IPS-NIHi7 (cell line): ENCODE measurements around the gene CTF1.
A peak's percentile ranks its signal among the peaks of the same experiment; 100 is the strongest.
"Not testable (repeated sequence)": the region's sequence is repeated elsewhere in the genome, so short reads cannot be mapped to it uniquely, and the experiment has no call there.

Source experiments
- DNase-seq: peaks from one replicate; pipeline ENCODE4 v3.0.0; 2012; ENCODE audit warnings: mixed read lengths; ENCODE audit errors: extremely low spot score

Gene CTF1

DNA sequence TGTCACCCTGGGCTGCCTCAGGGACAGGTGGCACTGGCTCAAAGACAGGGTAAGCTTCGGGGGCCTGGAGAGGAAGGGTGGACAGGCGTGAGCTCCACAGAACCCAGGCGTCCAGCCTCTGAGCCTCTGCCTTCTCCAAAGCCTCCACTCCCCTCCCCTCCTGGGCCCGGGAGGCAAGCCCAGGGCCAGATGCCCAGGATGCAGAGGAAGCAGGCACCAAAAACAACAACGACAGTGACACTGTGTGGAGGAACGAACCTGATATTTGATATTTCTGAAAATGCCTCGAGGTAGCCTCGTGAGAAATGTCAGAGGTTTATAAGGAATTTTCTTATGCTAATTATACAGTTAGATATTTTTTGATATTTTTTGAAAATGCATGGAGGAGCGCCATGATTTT, 8.5 kb upstream of the CTF1 start:
- no peak for DNase-seq

DNA sequence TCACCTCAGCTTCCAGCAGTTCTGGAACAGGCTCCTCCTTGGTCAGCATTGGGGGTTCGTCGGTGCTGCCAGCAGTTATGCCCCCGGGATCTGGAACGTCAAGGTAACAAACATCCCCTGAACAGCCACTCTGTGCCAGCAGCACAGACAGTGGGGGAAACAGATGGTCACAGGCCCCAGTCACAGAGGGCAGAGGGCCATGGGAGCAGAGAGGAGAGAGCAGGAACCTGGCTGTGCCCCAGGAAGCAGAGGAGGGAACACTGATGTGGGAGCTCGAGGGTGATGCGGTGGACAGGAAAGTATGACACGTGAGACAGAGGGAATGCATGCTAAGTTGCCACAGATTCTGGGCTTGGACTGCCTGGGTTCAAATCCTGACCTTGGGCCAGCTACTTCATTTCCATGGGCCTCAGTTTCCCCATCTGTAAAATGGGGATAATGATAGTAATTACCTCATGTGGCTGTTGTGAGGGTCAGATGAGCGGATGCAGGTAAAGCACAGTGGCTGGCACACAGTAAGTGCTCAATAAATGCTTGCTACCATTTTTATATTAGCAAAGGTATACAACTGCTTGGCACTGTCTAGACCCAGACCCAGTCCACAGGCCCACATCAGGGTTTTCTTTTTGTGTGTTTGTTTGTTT, 7.4 kb upstream of the CTF1 start:
- no peak for DNase-seq

DNA sequence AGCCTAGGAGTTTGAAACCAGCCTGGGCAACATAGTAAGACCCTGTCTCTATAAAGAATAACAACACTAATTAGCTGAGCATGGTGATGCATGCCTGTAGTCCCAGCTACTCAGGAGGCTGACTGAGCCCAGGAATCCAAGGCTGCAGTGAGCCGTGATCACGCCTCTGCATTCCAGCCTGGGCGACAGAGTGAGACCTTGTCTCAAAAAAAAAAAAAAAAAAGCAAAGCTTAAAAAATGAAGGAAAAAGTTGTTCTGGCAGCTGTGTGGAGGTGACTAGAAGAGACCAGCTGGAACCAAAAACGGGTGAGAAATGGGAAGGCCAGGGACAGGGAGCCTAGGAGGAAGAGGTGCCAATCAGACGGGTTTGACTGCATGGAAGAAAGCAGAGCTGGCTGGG, 6.7 kb upstream of the CTF1 start:
- DNase-seq: no peak

DNA sequence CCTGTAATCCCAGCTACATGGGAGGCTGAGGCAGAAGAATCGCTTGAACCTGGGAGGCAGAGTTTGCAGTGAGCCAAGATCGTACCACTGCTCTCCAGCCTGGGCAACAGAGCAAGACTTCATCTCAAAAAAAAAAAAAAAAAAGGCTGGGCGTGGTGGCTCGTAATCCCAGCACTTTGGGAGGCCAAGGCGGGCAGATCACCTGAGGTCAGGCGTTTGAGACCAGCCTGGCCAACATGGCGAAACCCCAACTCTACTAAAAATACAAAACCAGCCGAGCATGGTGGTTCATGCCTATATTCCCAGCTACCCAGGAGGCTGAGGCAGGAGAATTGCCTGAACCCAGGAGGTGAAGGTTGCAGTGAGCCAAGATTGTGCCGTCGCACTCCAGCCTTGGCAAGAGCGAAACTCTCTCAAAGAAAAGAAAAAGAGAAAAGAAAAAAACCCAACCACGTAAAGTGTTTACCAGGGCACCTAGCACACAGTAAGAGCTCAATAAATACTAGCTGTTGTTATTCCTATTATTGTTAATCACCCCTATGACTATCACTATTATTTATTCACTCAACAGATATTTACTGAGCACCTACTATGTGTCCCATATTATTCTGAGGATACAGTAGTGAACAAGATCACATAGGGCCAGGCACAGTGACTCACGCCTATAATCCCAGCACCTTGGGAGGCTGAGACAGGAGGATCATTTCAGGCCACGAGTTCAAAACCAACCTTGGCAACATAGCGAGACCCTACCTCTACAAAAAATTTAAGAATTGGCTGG, 5.2 kb upstream of the CTF1 start:
- not testable (repeated sequence) for DNase-seq

DNA sequence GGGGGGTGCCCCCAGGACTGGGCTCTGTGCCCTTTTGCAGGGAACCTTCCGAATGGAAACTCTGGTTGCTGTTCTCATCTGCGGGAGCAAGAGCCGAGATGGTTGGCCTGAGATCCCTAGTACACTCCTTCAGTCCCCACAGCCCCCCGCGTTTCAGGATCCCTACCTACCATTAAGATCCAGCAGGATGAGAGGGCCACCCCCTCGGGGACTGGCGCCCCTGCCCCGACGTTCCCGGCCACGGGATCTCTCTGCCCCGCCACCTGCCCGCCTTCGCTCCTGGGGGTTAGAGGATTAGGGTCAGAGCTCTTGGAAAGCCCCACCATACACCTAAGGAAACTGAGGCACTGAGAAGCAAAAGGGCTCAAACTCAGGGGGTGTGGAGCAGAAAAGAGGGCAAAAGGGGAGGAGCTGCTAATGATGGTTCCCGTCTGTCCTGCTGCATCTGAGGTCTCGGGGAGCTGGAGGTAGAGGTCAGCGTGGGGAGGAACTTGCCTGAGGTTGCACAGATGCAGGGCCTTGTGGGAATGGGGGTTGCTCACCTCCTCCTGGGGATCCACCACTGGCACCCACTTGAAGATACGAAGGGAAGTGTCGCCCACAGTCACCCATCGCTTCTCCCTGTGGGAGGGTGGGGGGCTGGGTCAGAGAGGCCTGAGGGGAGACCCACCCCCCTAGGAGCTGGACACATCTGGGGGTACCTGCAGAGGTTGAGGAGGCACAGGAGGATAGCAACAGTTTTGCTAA, 3.6 kb upstream of the CTF1 start:
- no peak for DNase-seq

DNA sequence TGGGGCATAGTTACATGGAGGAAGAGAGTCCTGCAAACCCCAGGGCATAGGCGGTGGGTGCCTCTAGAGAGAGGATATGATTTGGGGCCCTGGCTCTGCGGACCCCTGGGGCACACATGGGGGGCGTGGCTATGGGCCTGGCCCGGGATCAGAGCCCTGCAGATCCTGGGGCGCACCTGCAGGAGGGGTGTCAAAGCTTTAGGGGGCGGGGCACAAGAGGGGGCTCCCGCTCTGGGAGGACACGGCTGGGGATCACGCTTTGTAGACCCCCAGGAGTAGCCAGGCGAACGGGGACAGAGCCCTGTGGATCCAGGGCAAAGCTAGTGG, 3.0 kb upstream of the CTF1 start:
- DNase-seq: no peak

DNA sequence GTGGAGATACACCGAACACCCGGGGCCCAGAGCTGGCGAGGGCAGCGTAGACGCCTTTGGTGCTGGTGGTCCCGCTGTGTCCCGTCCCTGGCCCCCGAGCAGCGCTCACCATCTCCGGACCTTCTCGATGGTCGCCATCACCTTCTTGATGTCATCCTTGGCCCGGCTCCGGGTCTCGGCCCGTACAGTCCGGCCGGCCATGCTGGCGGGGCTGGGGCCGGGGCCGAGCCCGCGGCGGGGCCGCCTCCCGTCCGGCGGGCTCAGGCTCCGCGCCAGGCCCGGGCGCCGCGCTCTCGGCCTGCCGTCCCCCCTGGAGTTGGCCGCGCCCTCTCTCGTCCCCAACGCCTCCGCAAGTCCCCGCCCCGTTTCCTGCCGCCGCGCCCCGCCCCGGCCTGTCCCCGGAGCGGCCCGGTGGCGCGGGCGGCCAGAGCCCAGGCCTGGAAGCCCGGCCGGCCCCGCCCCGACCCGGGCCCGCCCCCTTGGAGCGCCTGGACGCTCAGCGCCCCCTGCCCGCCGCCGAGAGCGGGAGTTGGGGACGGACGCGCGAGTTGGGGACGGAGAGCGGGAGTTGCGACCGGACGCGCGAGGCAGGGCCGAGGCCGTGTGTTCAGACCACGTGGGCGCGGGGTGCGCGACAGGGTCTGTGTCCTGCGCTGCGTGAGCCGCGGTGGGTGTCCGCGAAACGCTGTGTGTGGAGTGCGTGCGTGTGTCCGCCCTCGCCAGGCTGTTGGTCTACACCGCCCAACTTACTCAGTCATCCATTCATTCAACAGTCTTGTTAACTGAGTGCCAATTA, 2.5 kb upstream of the CTF1 start, which contains the start of gene BCL7C:
BCL7C (minus strand) TSS at position 334 of the 796 bp plus-strand sequence; CDS start at position 201, 133 bp downstream.
- peak; percentile 90 for DNase-seq

DNA sequence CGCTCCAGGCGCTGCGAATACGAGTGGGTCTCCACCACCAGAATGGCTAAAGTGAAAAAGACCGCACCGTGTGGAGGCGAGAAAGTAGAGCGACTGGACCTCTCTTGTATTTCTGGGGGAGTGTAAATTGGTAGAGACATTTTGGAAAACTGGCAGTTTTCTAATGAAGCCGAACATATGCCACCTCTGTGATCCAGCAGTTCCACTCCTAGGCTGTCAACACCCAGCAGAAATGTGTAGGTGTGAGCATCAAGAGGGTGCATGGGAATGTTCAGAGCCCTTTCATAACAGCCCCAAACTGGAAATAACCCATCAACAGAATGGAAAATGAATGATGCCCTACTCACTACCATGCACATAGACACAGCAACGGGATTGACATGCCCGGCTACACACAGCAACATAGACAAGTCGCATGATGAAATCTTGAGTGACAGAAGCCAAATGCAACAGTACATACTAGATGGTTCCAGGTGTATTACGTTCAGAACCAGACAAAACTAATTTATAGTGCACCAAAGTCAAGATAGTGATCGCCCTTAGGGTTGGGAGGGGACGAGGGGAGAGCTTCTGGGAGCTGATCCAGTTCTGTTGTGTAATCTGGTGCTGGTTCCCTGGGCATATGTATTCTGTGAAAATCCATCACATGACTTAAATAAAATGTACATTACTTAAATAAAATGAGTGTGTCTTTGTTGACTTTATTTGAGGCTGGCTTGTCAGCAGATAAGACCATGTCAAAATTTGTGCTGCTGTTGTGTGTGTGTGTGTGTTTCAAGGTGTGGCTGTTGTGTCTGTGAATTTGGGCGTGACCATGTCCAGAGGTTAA, 1.7 kb upstream of the CTF1 start:
- DNase-seq: no peak

DNA sequence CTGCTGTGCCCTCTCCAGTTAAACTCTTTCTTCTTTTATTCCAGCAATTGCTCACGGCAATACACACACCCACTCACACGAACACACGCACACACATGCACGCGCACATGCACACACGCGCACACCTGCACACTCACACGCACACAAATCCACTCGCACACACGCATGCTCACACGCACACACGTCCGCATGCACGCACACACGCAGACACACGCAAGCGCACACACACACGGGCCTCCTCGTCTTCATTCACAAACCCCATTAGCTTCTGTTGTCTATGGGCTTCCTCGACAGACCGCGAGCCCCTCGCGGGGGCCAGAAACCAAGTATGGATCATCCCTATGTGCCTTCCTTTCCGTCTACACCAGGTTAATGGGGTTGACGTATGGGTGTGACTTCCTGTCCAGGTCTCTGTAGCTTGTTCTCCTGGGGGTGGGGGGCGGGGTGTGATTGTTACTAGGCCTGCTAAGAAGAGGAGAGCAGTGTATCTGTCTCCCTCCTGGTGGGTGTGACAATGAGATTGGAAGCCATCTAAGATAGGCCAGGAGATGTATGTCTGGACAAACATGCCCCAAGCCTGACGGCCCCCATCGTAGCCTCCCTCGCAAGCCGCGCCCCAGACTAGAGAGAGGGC, 670 bp upstream of the CTF1 start:
- DNase-seq: no peak

DNA sequence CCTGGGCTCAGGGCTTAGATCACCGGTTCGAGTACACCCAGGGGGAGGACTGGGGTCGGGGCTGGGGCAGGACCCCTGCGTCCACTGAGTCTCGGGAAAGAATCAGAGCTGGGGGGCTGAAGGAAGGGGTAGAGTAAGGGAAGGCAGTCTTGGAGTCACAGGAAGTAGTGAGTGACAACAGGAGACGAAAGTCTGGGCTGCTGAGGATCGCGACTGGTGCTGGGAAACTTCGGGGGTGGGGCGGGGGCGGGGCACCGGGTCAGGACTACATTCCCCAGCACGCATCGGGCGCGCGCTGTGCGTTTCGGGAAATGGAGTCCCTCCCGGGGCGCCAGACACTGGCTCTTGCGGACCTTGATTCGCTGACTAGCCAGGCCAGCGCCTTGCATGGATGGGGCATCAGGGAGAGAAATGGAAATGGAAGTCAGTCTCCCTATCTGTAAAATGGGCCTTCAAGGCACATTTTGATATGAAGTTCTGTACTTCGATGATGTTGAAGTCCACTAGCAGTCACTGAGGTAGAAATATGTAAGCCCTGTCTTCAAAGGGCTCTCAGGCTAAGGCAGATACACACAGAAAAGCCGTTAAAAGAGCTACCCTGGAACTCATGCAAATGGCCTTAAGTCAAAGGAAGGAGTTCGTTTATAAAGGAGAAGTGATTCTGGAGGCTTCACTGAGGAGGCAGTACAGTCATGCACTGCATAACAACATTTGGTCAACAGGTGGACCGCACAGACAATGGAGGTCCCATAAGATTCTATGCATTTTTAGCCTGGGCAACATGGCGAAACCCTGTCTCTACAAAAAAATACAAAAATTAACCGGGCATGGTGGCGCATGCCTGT, 697 bp downstream of the CTF1 start:
- DNase-seq: peak; percentile 86

DNA sequence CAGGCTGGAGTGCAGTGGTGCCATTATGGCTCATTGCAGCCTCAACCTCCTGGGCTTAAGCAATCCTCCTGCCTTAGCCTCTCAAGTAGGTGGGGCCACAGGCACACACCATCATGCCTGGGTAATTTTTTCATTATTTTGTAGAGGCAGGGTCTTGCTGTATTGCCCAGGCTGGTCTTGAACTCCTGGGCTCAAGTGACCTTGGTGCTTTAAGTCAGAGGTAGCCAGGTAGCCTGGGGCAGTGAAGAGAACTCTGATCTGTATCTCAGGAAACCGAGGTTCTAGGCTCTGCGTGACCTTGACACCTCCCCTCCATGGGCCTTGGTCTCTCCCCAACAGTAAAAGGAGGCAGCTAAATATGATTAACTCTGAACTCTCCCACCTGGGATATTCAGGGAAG, 3.4 kb downstream of the CTF1 start:
- no peak for DNase-seq

DNA sequence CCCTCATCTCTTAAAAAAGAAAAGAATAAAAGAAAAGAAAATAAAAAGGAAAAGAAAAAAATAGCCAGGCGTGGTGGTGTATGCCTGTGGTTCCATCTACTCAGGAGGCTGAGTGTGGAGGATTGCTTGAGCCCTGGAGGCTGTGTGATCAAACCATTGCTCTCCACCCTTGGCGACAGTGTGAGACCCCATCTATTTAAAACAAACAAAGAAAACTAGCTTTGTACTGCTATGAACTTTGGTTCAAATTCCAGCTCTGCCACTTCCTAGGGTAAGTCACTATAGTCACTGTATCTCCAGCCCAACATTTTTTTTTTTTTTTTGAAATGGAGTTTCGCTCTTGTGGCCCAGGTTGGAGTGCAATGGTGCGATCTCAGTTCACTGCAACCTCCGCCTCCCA, 4.2 kb downstream of the CTF1 start:
- DNase-seq: no peak

DNA sequence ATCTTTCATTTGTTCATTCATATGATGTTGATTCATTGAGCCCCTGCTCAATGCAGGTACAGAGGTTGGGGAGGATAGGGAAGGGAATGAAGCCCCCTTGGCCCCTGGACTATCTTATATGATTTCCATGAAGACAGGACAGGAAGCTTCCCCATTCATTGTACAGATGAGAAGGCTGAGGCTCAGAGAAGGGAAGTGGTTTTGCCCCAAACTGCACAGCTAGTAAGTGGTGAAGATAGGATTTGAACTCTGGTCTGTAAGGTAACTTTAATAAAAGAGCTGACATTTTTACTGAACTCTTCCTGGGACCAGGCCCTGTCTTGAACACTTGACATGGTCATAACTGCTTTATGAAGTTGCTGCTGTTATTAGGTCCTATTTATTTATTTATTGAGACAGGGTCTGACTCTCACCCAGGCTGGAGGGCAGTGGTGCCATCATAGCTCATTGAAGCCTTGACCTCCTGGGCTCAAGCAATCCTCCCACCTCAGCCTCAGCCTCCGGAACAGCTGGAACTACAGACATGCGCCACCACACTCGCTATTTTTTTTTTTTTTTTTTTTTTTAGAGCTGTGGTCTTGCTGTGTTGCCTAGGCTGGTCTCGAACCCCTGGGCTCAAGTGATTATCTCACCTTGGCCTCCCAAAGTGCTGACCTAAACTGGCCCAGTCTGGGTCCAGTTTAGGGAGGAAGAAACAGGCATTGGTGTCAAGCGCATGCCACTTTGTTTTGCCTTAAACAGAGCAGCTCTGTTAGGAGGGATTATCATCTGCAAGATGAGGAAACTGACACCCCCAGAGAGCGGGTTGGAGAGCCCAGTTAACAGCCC, 5.0 kb downstream of the CTF1 start:
- DNase-seq: no peak

DNA sequence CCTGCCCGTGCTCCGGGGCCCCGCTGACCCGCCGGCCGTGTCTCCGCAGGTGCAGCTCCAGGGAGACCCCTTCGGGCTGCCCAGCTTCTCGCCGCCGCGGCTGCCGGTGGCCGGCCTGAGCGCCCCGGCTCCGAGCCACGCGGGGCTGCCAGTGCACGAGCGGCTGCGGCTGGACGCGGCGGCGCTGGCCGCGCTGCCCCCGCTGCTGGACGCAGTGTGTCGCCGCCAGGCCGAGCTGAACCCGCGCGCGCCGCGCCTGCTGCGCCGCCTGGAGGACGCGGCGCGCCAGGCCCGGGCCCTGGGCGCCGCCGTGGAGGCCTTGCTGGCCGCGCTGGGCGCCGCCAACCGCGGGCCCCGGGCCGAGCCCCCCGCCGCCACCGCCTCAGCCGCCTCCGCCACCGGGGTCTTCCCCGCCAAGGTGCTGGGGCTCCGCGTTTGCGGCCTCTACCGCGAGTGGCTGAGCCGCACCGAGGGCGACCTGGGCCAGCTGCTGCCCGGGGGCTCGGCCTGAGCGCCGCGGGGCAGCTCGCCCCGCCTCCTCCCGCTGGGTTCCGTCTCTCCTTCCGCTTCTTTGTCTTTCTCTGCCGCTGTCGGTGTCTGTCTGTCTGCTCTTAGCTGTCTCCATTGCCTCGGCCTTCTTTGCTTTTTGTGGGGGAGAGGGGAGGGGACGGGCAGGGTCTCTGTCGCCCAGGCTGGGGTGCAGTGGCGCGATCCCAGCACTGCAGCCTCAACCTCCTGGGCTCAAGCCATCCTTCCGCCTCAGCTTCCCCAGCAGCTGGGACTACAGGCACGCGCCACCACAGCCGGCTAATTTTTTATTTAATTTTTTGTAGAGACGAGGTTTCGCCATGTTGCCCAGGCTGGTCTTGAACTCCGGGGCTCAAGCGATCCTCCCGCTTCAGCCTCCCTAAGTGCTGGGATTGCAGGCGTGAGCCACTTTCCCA, 5.9 kb downstream of the CTF1 start:
- DNase-seq: peak; percentile 83

DNA sequence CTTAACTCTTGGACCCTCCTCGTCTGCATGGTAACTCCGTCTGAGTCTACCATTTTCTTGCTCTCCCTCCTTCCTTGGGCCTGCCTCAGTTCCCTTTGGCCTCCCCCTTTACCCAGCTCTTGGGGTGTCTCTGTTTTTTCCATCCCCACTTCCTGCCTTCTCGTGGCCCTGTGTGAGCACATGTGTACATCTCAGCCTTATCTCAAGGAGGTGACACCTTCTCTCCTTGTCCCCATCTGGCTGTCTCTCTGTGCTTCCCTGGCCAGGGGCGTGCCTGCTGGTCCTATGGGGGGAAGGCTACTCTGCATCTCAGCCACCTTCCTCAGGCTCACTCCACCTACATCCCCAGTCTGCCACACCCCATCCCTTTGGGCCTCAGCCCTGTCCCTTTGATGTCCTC, 6.6 kb downstream of the CTF1 start:
- peak; percentile 34 for DNase-seq

DNA sequence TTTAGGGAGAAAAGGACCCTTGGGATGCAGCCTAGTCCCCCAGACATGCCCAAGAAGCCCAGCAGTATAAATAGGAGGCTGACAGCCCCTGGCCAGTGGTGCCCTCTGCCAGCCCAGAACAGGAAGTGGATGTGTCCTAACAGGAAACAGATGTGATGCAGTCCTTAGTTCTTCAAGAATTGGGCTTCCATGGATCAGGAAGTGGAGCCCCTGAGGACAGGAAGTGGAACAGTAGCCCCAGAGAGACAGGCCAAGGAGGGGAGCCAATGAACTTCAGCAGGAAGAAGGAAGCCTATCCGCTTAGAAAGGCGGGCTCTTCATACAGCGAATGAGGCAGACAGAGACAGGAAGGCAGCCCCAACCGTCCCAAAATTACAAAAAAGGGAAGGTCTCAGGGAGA, 7.2 kb downstream of the CTF1 start:
- DNase-seq: no peak

DNA sequence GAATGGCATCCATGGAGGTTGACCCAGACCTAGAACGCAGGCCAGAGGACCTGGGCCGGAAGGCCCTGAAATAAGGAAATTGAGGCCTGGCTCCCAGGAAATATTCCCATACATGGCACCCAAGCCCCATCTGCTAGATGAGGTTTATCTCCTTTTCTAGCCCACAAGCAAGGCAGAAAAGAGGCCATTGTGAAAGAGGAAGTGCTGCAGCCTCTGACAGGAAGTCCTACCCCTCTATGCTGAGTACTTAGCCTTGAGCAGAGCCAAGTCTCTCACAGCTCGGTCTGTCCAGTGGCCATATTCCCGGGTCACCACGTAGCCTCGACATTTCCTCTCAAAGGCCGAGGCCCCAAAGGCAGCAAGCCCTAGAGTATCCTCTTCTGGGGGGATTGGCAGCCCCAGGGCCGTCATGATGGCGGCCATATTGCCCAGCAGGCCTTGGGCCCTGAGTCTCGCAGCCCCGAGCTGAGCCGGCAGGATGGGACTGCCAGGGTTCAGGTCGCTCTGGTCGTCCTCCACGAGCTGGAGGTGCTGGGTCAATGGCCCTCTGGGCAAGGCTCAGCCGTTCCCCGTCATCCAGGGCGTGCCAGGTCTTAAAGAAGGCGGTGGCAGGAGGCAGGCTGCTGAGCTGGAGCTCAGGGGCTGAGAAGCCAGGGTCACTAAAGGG, 7.8 kb downstream of the CTF1 start:
- no peak for DNase-seq
